Stimulated activated CD8-positive, alpha-beta memory T cell treated with anti-CD3 and anti-CD28 coated beads, Interleukin-15, amount 100 ng/mL, for 4 hours (primary cell): ENCODE measurements around the gene TMEM107.
A peak's percentile ranks its signal among the peaks of the same experiment; 100 is the strongest.
"Not testable (repeated sequence)": the region's sequence is repeated elsewhere in the genome, so short reads cannot be mapped to it uniquely, and the experiment has no call there.

Experiments
- DNase-seq, 2 donors: peaks; one replicate each; pipeline ENCODE4 v3.0.0-alpha.2; 2020; ENCODE audit warnings: low read depth in 2 of 2

The TMEM107 gene

DNA sequence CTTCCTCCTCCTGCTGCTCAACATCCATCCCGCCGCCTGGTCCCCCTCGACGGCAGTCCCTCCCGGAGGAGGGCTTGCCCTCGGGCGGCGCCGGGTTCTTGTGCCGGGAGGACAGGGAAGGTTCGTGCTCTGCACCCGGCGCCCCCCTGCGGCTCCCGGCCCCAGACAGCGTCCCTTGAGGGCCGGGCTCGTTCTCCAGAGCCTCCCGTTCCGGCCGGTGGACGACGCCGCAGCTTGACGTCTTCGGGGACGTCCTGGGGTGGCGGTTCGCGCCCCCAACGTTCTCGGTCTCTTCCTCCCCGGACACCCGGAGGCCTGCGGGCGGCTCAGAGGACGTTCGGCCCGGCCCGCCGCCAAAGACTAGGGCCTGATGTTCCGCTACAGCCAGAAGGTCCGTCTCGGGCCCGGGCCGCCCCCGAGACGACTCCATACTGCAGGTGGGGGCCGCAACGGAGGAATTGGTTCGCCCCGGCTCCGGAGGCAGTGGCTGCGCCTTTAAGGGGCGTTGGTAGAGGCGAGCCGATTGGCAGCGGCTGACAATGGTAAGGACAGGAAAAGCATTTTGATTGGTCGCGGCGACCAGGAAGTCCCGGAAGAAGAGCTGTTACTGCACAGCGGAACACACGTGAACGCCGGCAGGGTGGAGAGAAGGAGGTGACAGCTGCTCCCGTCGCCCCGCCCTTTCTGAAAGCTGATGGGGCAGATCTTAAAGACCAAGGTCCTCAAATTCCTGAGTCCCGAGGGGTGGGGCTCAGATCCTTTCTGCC is 13.7 kb upstream of the TMEM107 start, which contains the start of gene BORCS6:
TSS of gene BORCS6 (minus strand) at position 470 of the 767 bp plus-strand sequence. CDS start at position 430, 40 bp downstream.
- peak; percentile 87 to 93 for DNase-seq

DNA sequence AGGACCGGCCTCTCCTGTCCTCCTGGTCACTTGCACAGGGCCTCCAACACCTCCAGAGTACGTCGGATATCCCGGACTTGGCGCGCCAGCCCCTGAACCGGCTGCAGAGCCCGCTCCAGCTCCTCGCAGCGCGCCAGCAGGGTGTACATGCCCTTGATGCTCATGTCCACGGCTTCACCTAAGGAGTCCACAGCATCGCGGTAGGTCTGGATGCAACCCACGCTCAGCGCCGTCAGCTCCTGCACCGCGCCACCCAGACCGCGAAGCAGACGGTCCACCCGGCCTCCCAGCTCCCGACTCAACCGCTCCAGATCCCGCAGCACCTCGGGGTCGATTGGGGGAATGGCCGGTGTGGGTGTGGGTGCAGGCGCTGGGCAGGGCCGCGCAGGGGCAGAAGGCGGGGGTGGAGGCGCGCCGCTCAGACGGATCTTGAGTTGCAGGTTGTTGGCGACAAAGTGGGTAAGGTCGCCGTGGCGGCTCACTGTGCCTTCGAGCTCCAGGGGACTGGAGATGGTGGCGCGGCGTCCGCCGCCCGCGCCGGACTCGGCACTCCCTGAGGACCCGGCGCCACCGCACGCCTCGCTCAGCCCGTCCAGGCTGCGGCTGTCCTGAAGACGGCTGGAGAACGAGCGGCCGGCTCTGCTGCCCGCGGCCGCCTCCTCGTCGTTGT is 13.0 kb upstream of the TMEM107 start:
- DNase-seq: no peak

DNA sequence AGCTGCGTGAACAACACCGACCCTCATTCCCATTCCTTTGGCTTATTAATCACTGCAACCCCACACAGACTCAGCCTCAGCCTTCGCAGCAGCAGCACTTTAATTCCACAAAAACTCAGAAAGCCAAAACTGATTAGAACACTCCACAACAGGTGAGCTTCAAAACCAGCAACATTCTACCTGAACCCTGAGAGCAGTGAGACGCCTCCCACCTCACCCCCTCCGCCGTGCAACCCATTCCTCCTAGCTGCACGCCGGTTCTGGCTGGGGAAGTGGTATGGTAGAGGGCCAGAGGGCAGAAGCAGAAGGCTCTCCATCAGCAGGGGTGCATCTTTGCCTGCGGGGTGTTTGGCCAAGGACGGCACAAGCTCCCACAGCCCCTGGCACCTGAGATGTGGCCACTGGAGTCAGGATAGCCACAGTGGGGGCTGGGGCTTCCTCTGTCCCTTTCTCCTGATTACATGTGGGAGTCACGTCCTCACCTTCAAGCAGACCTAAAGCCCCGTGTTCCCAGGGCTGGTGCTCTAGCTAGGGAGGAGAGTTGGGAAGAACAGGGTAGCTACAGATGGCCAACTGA is 12.2 kb upstream of the TMEM107 start:
- DNase-seq: no peak

DNA sequence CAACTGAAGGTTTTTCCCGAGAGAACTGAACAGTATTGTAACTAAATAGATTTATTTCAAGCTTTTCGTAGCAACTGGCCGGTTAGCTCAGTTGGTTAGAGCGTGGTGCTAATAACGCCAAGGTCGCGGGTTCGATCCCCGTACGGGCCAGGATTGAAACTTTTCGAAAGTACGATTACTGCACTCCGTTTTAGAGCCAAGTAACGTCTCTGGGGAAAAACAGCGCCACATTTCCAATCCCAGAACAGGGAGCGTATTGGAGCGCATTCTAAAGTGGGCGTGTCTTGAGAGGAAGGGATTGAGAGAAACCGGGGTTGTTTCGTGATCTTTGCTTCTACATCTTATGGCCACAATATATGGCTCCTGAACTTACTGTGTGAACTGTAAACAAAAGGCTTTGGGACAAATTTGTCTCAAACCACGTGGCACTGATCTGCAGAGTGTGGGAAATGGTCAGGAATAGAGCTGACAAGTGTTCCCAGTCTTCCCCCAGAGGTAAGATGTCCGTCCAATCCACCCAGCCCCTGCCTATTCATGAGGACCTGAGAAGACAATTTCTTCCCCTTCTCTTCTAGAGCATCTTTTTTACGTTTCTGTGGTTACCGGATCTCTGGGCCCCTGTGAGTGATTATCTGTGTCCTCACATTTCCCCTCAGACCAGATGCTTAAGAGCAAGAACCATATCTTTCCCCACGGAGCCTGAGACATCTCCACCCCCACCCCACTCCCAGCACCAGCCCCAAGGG is 11.5 kb upstream of the TMEM107 start:
- DNase-seq: peak; percentile 77 to 88

DNA sequence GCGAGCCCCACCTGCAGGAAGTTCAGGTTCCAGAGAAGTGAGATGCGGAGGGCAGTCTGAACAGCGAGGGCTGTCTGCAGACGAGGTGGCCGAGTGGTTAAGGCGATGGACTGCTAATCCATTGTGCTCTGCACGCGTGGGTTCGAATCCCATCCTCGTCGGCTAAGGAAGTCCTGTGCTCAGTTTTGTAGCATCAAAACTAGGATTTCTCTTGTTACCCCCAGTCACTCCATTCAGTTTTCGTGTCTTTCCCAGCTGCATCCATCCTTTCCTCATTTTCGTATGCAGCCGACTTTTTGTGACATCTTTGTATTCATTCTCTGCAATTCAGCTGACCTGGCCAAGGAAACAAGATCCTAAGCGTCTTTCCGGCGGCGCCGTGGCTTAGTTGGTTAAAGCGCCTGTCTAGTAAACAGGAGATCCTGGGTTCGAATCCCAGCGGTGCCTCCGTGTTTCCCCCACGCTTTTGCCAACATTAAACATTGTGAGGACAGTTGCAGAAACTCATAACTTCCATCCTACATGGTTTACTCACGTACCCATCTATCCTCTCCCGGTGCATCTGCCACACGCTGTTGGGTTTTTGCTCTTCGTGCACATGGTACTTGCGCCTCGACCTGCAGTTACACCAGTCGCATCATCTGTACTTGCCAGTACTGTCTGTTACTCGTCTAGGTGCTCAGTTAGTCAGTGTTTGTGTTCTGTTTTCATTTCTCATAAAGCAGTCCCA is 10.8 kb upstream of the TMEM107 start:
- peak; percentile 78 to 87 for DNase-seq

DNA sequence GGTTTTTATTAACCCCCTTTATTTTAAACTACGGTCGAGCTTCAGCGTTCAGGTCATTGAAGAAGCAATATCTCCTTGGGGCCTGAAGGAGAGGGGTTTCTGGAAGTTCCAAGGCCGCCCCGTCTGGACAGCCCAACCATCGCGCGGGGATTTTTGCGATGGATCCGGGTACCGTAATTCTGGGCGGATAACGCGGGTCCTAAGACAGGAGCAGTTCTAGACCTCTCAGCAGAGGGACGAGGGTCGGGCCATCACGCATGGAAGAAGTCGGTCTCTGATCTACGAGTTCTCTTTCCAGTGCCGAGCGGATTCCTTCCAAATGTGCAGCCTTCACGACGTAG is 10.2 kb upstream of the TMEM107 start:
- DNase-seq: no peak

DNA sequence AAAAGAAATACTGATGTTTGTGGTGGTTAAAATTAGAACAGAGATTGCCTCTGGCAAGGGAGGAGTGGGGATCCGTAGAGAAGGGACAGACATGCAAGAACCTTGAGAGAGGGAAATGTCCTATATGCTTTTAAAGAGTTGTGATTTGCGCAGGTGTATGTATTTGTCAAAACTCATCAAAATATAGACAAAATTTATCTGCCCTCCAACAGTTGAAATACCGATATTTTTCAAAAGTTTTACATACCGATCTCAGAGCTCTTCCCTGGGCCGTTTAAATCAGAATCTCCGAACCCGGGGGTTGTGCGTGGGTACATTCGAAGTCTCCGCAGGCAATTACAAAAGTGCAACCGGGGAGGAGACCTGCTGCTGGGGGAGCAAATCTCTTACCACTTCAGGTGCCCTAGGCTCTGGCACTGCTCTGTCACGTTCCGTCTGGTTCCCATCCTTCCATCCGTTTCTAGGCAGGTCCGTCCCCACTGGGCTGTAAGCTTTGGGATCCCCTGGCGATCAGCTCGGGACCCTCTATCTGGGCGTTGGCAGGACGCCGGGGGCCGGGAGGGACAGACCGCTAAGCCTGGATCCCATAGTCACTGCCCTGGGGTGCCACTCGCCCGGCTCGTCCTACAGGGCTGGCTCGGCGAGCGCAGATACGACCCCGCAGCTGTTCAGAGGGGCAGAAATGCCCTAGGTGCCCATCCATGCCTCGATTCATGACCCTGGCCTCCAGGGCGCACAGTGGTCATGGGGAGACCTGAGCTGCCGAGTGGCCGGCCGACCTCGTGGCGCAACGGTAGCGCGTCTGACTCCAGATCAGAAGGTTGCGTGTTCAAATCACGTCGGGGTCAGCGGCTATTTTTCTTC is 9.6 kb upstream of the TMEM107 start:
- peak; percentile 79 to 81 for DNase-seq

DNA sequence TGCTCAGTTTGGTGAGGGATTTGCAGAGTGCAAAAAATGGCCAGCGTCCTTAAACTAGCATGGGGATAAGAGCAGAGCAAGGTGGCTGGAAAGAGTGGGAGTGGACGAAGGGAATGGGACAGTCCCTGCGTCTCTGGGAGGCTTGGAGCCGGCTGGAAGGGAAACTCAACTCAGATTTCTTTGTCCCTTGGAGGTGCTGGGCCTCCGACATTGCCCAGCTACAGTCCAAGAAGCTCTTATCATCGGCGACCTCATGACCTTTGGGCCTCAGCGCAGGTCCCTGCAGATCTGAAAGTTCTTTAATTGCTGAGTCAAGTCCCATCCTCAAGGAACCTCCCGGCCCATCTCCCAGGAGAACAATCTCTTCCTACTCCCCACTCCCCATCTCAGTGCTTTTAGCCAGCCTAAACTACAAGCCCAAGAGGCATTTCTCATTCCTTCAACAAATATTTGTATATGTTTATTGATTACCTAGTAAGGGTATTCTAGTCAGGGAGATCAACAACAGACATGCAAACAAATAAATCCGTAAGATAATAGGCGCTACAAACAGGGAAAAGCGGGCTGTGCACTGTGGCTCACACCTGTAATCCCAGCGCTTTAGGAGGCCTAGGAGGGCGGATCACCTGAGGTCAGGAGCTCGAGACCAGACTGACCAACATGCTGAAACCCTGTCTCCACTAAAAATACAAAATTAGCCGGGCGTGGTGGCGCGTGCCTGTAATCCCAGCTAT is 985 bp upstream of the TMEM107 start:
- no peak for DNase-seq

DNA sequence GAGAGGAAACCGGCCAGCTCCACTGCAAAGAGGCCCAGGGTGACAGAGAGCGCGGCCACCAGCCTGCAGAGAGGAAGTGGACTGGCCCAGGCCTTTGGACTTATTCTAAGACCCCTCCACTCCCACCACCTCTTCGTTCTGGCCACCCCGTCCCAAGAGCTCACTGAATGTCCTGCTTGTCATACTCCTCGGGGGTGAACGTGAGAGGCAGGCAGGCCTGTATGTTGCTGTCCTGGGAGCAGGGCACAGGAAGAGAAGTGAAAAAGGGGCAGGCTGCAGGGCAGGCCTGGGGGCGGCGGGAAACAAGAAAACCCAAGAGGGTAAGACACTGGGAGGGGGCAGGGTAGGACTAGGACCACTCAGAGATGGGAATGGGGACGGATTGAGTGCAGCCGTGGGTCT is 384 bp downstream of the TMEM107 start:
- no peak for DNase-seq

DNA sequence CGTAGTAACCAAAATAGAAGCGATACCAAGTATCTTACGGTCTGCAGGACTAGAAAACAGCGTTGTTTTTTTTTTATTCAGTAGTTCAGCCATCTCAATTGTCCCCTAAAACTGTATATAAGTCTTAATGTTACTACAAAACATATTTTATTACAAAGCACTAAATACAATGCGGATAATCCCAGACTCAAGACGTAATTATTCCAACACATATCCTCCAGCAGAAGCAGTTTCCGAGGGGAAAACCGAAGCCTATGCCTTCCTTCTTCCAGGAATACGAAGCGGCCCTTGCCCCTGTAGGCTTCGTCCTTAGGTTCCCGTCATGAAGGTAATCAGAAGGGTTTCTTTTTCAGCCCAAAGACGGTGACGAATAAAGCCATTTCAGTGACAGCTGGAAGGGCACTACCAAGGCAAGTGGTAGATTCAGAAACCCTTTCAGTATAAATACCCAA is 2.3 kb downstream of the TMEM107 start:
- DNase-seq: no peak

DNA sequence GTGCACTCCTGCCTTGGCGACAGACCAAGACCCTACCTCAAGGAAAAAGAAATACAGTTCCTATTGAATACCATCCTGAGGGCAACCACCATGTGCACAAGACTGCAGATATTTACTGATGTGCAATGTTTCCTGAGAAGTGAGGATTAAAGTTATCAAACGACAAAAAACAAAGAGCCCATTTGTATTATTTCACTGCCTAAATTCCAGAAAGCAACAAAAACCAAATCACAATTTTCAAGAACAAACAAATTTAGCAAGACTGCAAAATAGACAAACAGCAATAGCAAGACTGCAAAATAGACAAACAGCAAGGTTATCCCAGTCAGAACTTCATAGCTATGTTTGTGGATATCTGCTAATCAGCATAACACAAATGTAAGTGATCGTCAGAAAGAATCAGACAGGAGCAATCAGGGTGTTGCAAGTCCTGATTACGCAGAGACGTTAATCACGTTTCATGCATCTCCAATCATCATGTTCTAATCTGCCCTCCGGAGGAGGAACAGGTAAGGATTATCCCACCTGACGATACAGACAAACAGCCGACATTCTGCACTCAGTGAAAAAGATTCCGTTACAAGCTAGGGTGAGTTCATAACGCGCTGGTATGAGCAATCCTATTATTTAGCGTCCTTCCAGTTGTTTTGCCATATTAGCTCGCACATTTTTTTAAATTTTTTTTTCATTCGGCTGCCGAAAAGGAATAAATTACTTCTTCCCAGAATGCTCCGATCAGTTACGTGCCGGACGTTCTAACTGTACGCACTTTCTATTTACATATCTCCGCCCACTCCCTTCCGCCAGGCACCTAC is 2.9 kb downstream of the TMEM107 start:
- peak in 1 of 2 donors; percentile 80 for DNase-seq

DNA sequence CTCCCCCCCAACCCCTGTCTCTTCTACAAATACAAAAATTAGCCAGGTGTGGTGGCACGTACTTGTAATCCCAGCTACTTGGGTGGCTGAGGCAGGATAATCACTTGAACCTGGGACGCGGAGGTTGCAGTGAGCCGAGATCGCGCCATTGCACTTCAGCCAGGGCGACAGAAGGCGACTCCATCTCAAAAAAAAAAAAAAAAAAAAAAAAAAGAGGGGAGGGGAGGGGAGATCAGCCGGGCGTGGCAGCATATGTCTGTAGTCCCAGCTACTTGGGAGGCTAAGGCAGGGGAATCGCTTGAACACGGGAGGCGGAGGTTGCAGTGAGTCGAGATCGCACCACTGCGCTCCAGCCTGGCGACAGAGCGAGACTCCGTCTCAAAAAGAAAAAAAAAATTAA is 6.0 kb downstream of the TMEM107 start:
- DNase-seq: not testable (repeated sequence)

DNA sequence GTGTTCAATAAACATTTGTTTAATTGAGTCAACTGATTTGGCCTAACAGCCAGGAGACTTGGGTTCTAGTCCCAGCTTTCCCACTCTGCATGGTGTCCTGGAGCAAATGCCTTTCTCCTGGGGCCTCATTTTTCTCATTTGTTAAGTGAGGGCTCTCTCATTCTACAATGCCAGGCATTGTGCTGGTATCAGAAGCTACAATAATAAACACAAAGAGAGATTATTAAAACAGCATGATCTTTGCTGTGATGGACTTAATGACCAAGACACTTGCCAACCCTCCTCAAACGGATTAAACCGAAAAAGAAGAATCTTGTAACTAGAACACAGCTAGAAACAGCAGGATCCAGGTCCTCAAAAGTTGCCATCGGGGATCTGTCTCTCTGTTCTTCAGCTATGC is 8.7 kb downstream of the TMEM107 start:
- no peak for DNase-seq

DNA sequence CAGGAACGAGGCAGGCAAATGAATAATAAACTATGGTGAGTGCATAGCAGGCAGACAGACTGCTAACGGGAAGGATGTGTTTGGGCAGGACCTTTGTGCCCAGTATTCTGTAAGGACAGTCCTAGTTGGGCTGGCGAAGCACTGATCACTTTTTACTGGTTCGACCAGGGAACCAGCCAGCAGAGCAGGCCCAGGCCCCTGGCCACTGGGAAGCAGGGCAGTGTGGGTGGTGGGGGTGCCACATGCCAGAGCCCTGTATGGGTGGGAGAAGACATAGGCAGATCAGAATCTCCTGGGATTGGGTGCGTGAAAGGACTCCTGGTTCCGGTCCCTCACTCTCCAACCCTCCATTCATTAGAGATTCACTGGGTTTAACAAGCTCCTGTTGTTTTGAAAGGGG is 9.4 kb downstream of the TMEM107 start:
- DNase-seq: no peak

DNA sequence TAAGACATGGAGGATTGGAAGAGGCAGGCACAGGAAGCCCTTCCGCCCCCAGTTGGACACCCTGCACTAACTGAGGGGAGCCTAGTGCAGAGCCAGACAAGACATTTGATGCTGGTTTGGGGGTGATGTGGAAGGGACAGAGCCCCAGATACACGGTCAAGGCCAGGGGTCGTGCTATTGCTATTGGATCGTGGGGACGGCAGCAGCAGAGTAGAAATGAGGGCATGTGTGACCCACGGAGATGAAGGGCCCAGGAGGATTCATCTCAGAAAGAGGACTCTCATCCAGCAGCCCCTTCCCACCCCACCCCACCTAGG is 11.4 kb downstream of the TMEM107 start:
- no peak for DNase-seq

DNA sequence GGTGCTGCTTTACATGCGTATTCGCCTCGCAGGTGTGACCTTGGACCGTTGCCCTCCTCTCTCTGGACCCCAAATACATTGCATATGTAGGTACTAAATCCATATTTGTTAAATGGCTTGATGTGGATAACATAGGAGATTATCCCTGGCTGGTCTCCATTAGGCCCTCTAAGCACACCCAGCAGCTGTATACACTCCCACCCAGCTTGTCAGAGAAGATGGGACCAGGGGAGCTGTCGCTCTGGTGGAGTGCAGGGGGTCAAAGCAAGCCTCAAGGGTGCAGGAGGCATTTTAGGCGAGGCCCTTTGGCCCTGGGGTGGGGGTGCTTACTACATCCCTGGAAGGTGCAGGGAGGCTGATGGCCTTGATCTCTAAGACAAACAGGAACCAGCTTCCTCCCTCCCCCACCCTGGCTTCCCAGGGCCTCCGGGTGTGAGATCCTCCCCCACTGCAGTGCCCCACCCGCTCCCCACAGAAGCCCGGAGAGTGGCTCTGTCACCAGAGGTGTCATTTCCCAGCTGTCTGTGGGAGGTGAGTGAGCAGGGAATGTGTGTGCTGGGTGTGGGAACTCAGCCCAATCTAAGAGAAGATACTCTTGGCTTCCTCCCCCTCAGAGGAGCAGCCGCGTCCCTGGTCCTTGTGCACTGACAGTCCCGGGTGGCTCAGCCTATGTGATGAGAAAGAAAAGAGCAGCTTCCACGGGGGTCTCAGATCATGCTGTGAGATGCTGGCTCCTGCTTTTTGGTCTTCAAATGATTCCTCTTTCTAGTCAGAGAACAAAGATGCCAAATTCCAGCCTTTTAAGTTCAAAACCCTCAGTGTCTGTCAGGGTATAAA is 12.0 kb downstream of the TMEM107 start:
- DNase-seq: no peak

DNA sequence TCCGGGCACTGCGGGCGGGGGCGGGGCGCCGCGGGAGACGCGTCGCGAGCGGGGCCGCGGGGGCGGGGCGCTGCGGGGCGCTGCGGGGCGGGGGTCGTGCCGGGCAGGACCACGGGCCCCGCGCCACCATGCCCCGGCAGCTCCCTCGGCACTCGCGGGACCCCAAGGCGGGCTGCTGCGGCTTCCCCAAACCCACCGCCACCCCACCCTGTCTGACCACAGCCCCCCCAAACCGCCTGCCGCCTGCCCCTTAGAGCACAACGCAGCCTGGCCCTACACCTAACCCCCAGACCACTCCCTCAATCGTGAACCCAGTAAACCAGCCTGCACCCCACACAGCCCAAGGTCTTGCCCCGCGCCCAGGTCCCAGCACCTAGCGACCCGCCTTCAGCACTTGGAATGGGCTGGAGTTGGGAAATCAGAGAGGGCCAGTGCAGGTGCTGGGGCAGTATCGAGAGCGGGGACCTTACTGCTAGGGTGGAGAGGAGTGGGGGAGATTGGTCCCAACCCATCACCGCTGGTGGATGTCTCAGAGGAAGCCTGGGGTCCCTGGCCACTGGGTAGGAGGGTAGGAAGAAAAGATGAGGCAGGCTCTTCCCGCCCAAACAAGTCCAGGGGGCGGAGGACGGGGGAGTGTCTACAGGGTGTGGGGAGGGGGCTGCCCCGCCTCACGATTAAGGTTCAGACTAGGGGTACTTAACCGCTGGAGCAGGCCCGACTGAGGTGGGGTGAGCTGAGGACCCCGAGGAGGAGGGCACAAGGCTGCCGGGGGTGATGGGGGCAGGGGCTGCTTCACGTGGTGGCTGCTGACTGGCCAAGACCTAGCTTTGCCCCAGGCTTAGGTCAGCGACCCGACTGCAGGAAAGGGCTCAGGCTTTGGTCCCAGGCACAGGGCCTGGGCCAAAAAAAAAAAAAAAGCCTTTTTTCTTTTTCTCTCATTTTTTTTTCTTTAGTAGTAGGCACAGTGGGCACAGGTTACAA is 12.9 kb downstream of the TMEM107 start:
- DNase-seq: no peak
